G401 (cell line): ENCODE measurements around the gene GCN1. TPM values are rescaled to one million over a fixed set of nuclear protein-coding genes. Genes with fewer than 3 reads are reported as not detected.

Experiments
- DNase-seq: peaks from one replicate; pipeline ENCODE4 v3.0.0-alpha.2; 2015; ENCODE audit warnings: low spot score
- in situ Hi-C: cut with HindIII; loops from 2 replicates; pipeline ENCODE4 v1.10.0; 2016; ENCODE audit warnings: low sequenced_read_pairs, mixed read lengths
- total RNA-seq: library from RNA; depleted of rRNA; stranded (reverse); fragments of >200 nt; shearing (Covaris generic); gene quantifications from 2 replicates; pipeline ENCODE4 v1.2.3, GENCODE V29; 2014

Gene GCN1
- total RNA-seq, 1 experiment from 2014 or later, result 65.2 TPM

- DNase-seq, result no peak
- in situ Hi-C loops, result no loop called here
Measured at GRCh38 chr12:120109570-120110267, 84.8 kb downstream of the GCN1 start.

- no peak for DNase-seq
- in situ Hi-C loops, result no loop called here
Measured at GRCh38 chr12:120106151-120106550, 88.4 kb downstream of the GCN1 start.

- no peak for DNase-seq
Measured at GRCh38 chr12:120103371-120103770, 91.1 kb downstream of the GCN1 start.

GRCh38 chr12:120103044-120103338 is 91.5 kb downstream of the GCN1 start:
- no peak for DNase-seq
- in situ Hi-C loops, result no loop called here

More at GRCh38 chr12:120103371-120103770, 91.1 kb downstream of the GCN1 start:
- in situ Hi-C loops, result no loop called here

GRCh38 chr12:120102189-120103043 is 92.1 kb downstream of the GCN1 start:
- in situ Hi-C loops, result no loop called here
- peak; percentile 51 for DNase-seq

GRCh38 chr12:120101617-120102016 is 92.9 kb downstream of the GCN1 start:
- DNase-seq, result no peak
- in situ Hi-C loops, result no loop called here

GRCh38 chr12:120101182-120101581 is 93.3 kb downstream of the GCN1 start:
- peak; percentile 49 for DNase-seq
- in situ Hi-C loops, result no loop called here

GRCh38 chr12:120100630-120101029 is 93.9 kb downstream of the GCN1 start:
- DNase-seq, result peak; percentile 86
- in situ Hi-C loops, result no loop called here

- no peak for DNase-seq
- in situ Hi-C loops, result no loop called here
Measured at GRCh38 chr12:120099738-120100137, 94.8 kb downstream of the GCN1 start.

GRCh38 chr12:120098756-120099470 is 95.6 kb downstream of the GCN1 start:
- DNase-seq, result no peak
- in situ Hi-C loops, result no loop called here

GRCh38 chr12:120096671-120097202 is 97.8 kb downstream of the GCN1 start:
- DNase-seq, result no peak
- in situ Hi-C loops, result no loop called here

- in situ Hi-C loops, result no loop called here
- no peak for DNase-seq
Measured at GRCh38 chr12:120095736-120096135, 98.8 kb downstream of the GCN1 start.

GRCh38 chr12:120095331-120095730 is 99.2 kb downstream of the GCN1 start:
- no peak for DNase-seq
- in situ Hi-C loops, result no loop called here

GRCh38 chr12:120094485-120094884 is 100.0 kb downstream of the GCN1 start:
- DNase-seq, result peak; percentile 92

GRCh38 chr12:120093592-120094355 is 100.7 kb downstream of the GCN1 start:
- DNase-seq, result no peak
- in situ Hi-C loops, result no loop called here

More at GRCh38 chr12:120094485-120094884, 100.0 kb downstream of the GCN1 start:
- in situ Hi-C loops, result no loop called here

GRCh38 chr12:120093336-120093591 is 101.3 kb downstream of the GCN1 start:
- in situ Hi-C loops, result no loop called here
- no peak for DNase-seq

GRCh38 chr12:120092551-120093335 is 101.8 kb downstream of the GCN1 start:
- no peak for DNase-seq
- in situ Hi-C loops, result no loop called here

GRCh38 chr12:120091371-120092090 is 103.0 kb downstream of the GCN1 start:
- in situ Hi-C loops, result no loop called here

More at GRCh38 chr12:120091371-120092090, 103.0 kb downstream of the GCN1 start:
- DNase-seq, result no peak
